HepG2 (cell line): ENCODE data around the gene ZNF414. TPM values are rescaled to one million over a fixed set of nuclear protein-coding genes. Genes with fewer than 3 reads are reported as not detected.

Experiments
- ATAC-seq: fragments of 200-7000 bp; cut with Tn5 transposase; 3 replicates; pipeline ENCODE4 v1.9.1; 2020; ENCODE audit warnings: mild to moderate bottlenecking, moderate library complexity
- BruUV-seq: library from RNA; stranded (reverse); fragments of 400-500 nt; replicated peaks from 2 replicates; lab custom pipeline; 2021; lab: Mats Ljungman, UMichigan
- CTCF ChIA-PET: fragments of 300-600 bp; formaldehyde crosslinking; extraction: SDS; loops from one replicate; lab custom pipeline; 2021; ENCODE audit warnings: low total read pairs, inconsistent platforms, low intra/inter-chr PET ratio; lab: Yijun Ruan, JAX
- POLR2A ChIA-PET: fragments of 350-600 bp; sonication (Branson Sonifier 250); formaldehyde crosslinking; loops from one replicate; lab custom pipeline; 2020; ENCODE audit warnings: antibody characterized with exemption, inconsistent platforms; lab: Yijun Ruan, JAX
- DNase-seq: peaks from one replicate; pipeline ENCODE4 v3.0.0-alpha.2; 2015; ENCODE audit warnings: low spot score
- FAIRE-seq: peaks from 3 replicates; lab custom pipeline; 2011; peaks lifted over from hg19 to GRCh38; lab: Jason Lieb, UNC
- H2AFZ ChIP-seq: one replicate; pipeline ENCODE4 v1.6.1; 2011; ENCODE audit warnings: low read length, inconsistent platforms
- H3K27ac ChIP-seq: fragments of 300-600 bp; 3 replicates; pipeline ENCODE4 v1.8.0; 2011; ENCODE audit warnings: mixed run types, mild to moderate bottlenecking, mixed read lengths, low read length, inconsistent platforms; ENCODE audit not compliant: insufficient read depth; ENCODE audit errors: extremely low read length
- H3K27me3 ChIP-seq, 2 experiments: fragments of 200-600 bp in 1 of 2; 2 replicates in 1 of 2; 3 replicates in 1 of 2; pipeline versions ENCODE4 v1.6.0 to v1.8.0; 2011; ENCODE audit warnings: low read length in 2 of 2, mild to moderate bottlenecking in 2 of 2, moderate library complexity in 2 of 2, inconsistent platforms in 1 of 2; ENCODE audit not compliant: insufficient read depth in 2 of 2, control insufficient read depth in 1 of 2
- H3K36me3 ChIP-seq, 2 experiments: fragments of 200-600 bp in 1 of 2; replicated peaks in 1 of 2; 2 replicates in 1 of 2; 3 replicates in 1 of 2; pipeline versions ENCODE4 v1.5.1 to v1.8.0; 2011; ENCODE audit warnings: low read length in 2 of 2, inconsistent platforms in 1 of 2; ENCODE audit not compliant: insufficient read depth in 2 of 2, control insufficient read depth in 1 of 2
- H3K4me1 ChIP-seq: 2 replicates; pipeline ENCODE4 v1.5.1; 2012; ENCODE audit warnings: low read length, inconsistent platforms; ENCODE audit not compliant: insufficient read depth
- H3K4me2 ChIP-seq: 2 replicates; pipeline ENCODE4 v1.6.0; 2011; ENCODE audit warnings: low read depth, low read length, inconsistent platforms
- H3K4me3 ChIP-seq, 3 experiments: fragments of 200-600 bp in 1 of 3; sonication (generic), shearing (Covaris generic) in 1 of 3; replicated peaks in 1 of 3; 2 replicates each; pipeline ENCODE4 v1.5.1; 2011 to 2016; ENCODE audit warnings: low read length in 3 of 3, inconsistent platforms in 2 of 3, low read depth in 2 of 3, mild to moderate bottlenecking in 2 of 3, control low read depth in 1 of 3, mixed read lengths in 1 of 3; ENCODE audit not compliant: insufficient read depth in 1 of 3
- H3K79me2 ChIP-seq: one replicate; pipeline ENCODE4 v1.6.1; 2011; ENCODE audit warnings: low read length, inconsistent platforms; ENCODE audit not compliant: insufficient read depth
- H3K9ac ChIP-seq: 2 replicates; pipeline ENCODE4 v1.6.0; 2011; ENCODE audit warnings: mild to moderate bottlenecking, low read depth, low read length, inconsistent platforms; ENCODE audit not compliant: insufficient read depth
- H3K9me3 ChIP-seq: 2 replicates; pipeline ENCODE4 v1.5.1; 2012; ENCODE audit warnings: mild to moderate bottlenecking, low read length
- H4K20me1 ChIP-seq: 2 replicates; pipeline ENCODE4 v1.6.0; 2011; ENCODE audit warnings: inconsistent platforms, mild to moderate bottlenecking, low read length, moderate library complexity; ENCODE audit not compliant: insufficient read depth
- AGO1 ChIP-seq: fragments of 200-400 bp; formaldehyde crosslinking; IDR thresholded peaks from 2 replicates; pipeline ENCODE4 v1.6.1; 2017; ENCODE audit warnings: mild to moderate bottlenecking, low read depth, low read length, moderate library complexity; ENCODE audit not compliant: poor library complexity, severe bottlenecking
- ARNT ChIP-seq: fragments of 450-650 bp; IDR thresholded peaks from 2 replicates; pipeline ENCODE4 v1.6.1; 2017
- ASH2L ChIP-seq: fragments of 300-600, 200-600 bp; sonication (generic); IDR thresholded peaks from 2 replicates; pipeline ENCODE4 v1.7.0; 2017; ENCODE audit warnings: low read depth, mild to moderate bottlenecking, moderate library complexity, mixed read lengths, low read length; ENCODE audit not compliant: insufficient read length
- CBX2 ChIP-seq, 2 experiments: fragments of 200-600 bp in 1 of 2; sonication (generic); formaldehyde crosslinking in 1 of 2; IDR thresholded peaks; 2 replicates each; pipeline versions ENCODE4 v1.7.0 to v1.8.1; 2018 to 2022; ENCODE audit warnings: low read depth in 2 of 2, low read length in 1 of 2, mild to moderate bottlenecking in 1 of 2, missing genetic modification reagents in 1 of 2
- FLYWCH1 ChIP-seq: sonication (generic); formaldehyde crosslinking; IDR thresholded peaks from 2 replicates; pipeline ENCODE4 v1.8.1; 2023; ENCODE audit warnings: mild to moderate bottlenecking, missing genetic modification reagents
- FOSL1 ChIP-seq: sonication (generic); formaldehyde crosslinking; IDR thresholded peaks from 2 replicates; pipeline ENCODE4 v1.9.0; 2021; ENCODE audit warnings: missing genetic modification reagents, borderline replicate concordance
- FOXC1 ChIP-seq: sonication (generic); formaldehyde crosslinking; IDR thresholded peaks from 2 replicates; pipeline ENCODE4 v1.8.0; 2022; ENCODE audit warnings: mild to moderate bottlenecking, missing genetic modification reagents, borderline replicate concordance
- FOXM1 ChIP-seq: sonication (generic); formaldehyde crosslinking; IDR thresholded peaks from 2 replicates; pipeline ENCODE4 v1.5.0; 2020; ENCODE audit warnings: missing genetic modification reagents
- MED8 ChIP-seq: sonication (generic); formaldehyde crosslinking; IDR thresholded peaks from 2 replicates; pipeline ENCODE4 v1.8.1; 2023; ENCODE audit warnings: mild to moderate bottlenecking, missing genetic modification reagents; ENCODE audit not compliant: insufficient replicate concordance
- SP140L ChIP-seq: sonication (generic); formaldehyde crosslinking; IDR thresholded peaks from 2 replicates; pipeline ENCODE4 v1.4.0; 2020; ENCODE audit warnings: missing genetic modification reagents, borderline replicate concordance
- SPEN ChIP-seq: sonication (generic); formaldehyde crosslinking; IDR thresholded peaks from 2 replicates; pipeline ENCODE4 v1.5.1; 2020; ENCODE audit warnings: low read depth, mild to moderate bottlenecking, missing genetic modification reagents
- SRSF9 ChIP-seq: fragments of 200-400 bp; formaldehyde crosslinking; IDR thresholded peaks from 2 replicates; pipeline ENCODE4 v1.6.1; 2018; ENCODE audit warnings: borderline replicate concordance, mild to moderate bottlenecking, low read depth, low read length; ENCODE audit not compliant: insufficient read depth, poor library complexity, severe bottlenecking
- TEAD3 ChIP-seq: optimal IDR thresholded peaks from 2 replicates; pipeline ENCODE3; 2016; ENCODE audit warnings: borderline replicate concordance
- ZNF83 ChIP-seq: sonication (generic); formaldehyde crosslinking; IDR thresholded peaks from 2 replicates; pipeline ENCODE4 v1.4.0; 2020; ENCODE audit warnings: missing genetic modification reagents, mild to moderate bottlenecking, borderline replicate concordance
- ZNF878 ChIP-seq: sonication (generic); formaldehyde crosslinking; IDR thresholded peaks from 2 replicates; pipeline ENCODE4 v1.8.1; 2023; ENCODE audit warnings: mild to moderate bottlenecking, missing genetic modification reagents, moderate library complexity
- WGBS: methylation state at CpG from one replicate; pipeline ENCODE4 v1.1.6; 2017; ENCODE audit warnings: low lambda C conversion rate; 5-methylcytosine and 5-hydroxymethylcytosine counted together
- in situ Hi-C: cut with HindIII; loops from 2 replicates; pipeline ENCODE4 v1.10.0; 2017; ENCODE audit warnings: low pct_unique_long_range_greater_than_20kb; ENCODE audit not compliant: extremely low pct_ligation_motif_present
- intact Hi-C: fragments of 100-400 bp; cut with micrococcal nuclease; formaldehyde crosslinking; loops from one replicate; pipeline ENCODE4 v1.10.0; 2022; ENCODE audit not compliant: unreplicated experiment
- polyA plus RNA-seq, 8 experiments: library from polyadenylated mRNA; depleted of rRNA in 3 of 8; stranded (reverse) in 7 of 8; unstranded in 1 of 8; fragments of >200 nt; fragmentation: Illumina TruSeq in 4 of 8; extraction: Trizol in 4 of 8; gene quantifications; 2 replicates each; pipeline versions ENCODE4 v1.2.1 to v1.2.3, GENCODE V29; 2011 to 2016; ENCODE audit warnings: low read depth in 4 of 8, missing spikeins in 1 of 8, mixed read lengths in 1 of 8; ENCODE audit not compliant: insufficient read depth in 1 of 8
- total RNA-seq, 5 experiments: library from RNA; depleted of rRNA; stranded (reverse); fragments of >200 nt; fragmentation: Illumina TruSeq; extraction: Trizol; gene quantifications; 2 replicates each; pipeline ENCODE4 v1.2.3, GENCODE V29; 2016; ENCODE audit warnings: low read depth in 1 of 5
- TF ChIP-seq, protein P1 (sequence below): sonication (generic); formaldehyde crosslinking; IDR thresholded peaks from 2 replicates; pipeline ENCODE4 v1.4.0; 2020; ENCODE audit warnings: missing genetic modification reagents
- TF ChIP-seq, protein P2 (sequence below): sonication (generic); formaldehyde crosslinking; IDR thresholded peaks from 2 replicates; pipeline ENCODE4 v1.8.0; 2022; ENCODE audit warnings: mild to moderate bottlenecking, missing genetic modification reagents, moderate library complexity
- TF ChIP-seq, protein P3 (sequence below): sonication (generic); formaldehyde crosslinking; IDR thresholded peaks from 2 replicates; pipeline ENCODE4 v1.9.0; 2021; ENCODE audit warnings: missing genetic modification reagents, borderline replicate concordance
- TF ChIP-seq, protein P4 (sequence below): sonication (generic); formaldehyde crosslinking; IDR thresholded peaks from 2 replicates; pipeline ENCODE4 v1.4.0; 2020; ENCODE audit warnings: missing genetic modification reagents, borderline replicate concordance

Gene ZNF414
- total and polyA plus RNA-seq, 2 of the 13 experiments (the other 11 are each of a cell fraction or from before 2014, with no cell fraction given), result 2.5 to 4.0 TPM

DNA sequence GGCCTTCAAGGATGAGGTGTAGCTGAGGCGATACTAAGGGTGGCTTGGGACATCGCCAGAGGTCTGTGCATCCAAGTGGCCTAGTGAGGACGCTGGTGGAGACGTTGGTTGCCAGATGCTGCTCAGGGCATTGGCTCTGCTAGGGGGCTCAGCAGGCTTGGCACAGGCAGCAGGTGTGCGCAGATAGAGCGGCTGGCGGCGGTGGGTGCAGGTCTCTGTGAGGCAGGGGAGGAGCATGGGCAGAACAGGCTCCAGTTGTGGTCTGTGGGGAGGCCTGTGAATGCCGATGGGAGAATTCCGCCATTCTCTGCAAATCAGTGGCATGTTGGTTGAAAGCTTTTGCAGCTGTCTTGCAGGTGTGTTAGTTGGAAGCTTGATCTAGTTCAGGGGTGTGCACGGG lies 32.8 kb downstream of the ZNF414 start:
- no peak overlapping the region for H2AFZ ChIP-seq
- no peak for ATAC-seq
- H3K9ac ChIP-seq, result no peak overlapping the region
- POLR2A ChIA-PET, result no interaction called here
- no peak overlapping the region for H3K4me3 ChIP-seq
- WGBS, result 100% methylated on average over 11 of the region's 11 CpGs
- H3K79me2 ChIP-seq, result peaks cover 42% of the 10 kb centered on the region
- no peak overlapping the region for H3K27ac ChIP-seq
- BruUV-seq, result no TSS peak
- H3K36me3 ChIP-seq, result peaks cover 49 to 83% of the 10 kb centered on the region in 2 experiments
- H4K20me1 ChIP-seq, result peaks cover 53% of the 10 kb centered on the region
- no peak for DNase-seq
- TF ChIP-seq FOXC1 (CRISPR knock-in tag) (no peak), FOXM1 (CRISPR knock-in tag) (no peak), ZNF878 (CRISPR knock-in tag) (no peak), TEAD3 (no peak), ASH2L (no peak), SRSF9 (no peak), ARNT (no peak), SPEN (CRISPR knock-in tag) (no peak), MED8 (no peak), ZNF83 (no peak), FOSL1 (CRISPR knock-in tag) (no peak), SP140L (CRISPR knock-in tag) (no peak), CBX2 (IDR thresholded peaks at IDR 0.05; ENCODE audit: low read depth, low read length) (no peak), CBX2 (CRISPR knock-in tag; IDR thresholded peaks at IDR 0.05; ENCODE audit: low read depth) (no peak), FLYWCH1 (CRISPR knock-in tag) (no peak), AGO1 (no peak)
- TF ChIP-seq, protein P1, sequence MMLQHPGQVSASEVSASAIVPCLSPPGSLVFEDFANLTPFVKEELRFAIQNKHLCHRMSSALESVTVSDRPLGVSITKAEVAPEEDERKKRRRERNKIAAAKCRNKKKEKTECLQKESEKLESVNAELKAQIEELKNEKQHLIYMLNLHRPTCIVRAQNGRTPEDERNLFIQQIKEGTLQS (CRISPR knock-in tag), result no peak
- TF ChIP-seq, protein P2, sequence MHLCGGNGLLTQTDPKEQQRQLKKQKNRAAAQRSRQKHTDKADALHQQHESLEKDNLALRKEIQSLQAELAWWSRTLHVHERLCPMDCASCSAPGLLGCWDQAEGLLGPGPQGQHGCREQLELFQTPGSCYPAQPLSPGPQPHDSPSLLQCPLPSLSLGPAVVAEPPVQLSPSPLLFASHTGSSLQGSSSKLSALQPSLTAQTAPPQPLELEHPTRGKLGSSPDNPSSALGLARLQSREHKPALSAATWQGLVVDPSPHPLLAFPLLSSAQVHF (CRISPR knock-in tag), result no peak
- TF ChIP-seq, protein P3, sequence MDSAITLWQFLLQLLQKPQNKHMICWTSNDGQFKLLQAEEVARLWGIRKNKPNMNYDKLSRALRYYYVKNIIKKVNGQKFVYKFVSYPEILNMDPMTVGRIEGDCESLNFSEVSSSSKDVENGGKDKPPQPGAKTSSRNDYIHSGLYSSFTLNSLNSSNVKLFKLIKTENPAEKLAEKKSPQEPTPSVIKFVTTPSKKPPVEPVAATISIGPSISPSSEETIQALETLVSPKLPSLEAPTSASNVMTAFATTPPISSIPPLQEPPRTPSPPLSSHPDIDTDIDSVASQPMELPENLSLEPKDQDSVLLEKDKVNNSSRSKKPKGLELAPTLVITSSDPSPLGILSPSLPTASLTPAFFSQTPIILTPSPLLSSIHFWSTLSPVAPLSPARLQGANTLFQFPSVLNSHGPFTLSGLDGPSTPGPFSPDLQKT, result no peak
- TF ChIP-seq, protein P4, sequence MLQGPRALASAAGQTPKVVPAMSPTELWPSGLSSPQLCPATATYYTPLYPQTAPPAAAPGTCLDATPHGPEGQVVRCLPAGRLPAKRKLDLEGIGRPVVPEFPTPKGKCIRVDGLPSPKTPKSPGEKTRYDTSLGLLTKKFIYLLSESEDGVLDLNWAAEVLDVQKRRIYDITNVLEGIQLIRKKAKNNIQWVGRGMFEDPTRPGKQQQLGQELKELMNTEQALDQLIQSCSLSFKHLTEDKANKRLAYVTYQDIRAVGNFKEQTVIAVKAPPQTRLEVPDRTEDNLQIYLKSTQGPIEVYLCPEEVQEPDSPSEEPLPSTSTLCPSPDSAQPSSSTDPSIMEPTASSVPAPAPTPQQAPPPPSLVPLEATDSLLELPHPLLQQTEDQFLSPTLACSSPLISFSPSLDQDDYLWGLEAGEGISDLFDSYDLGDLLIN (CRISPR knock-in tag), result no peak
- intact Hi-C loops, result no loop called here
- in situ Hi-C loops, result no loop called here
- no peak overlapping the region for H3K4me2 ChIP-seq
- H3K4me1 ChIP-seq, result no peaks in the 10 kb centered on the region
- H3K9me3 ChIP-seq, result no peaks in the 10 kb centered on the region
- CTCF ChIA-PET, result no interaction called here
- FAIRE-seq, result no peak
- H3K27me3 ChIP-seq, result no peaks in the 10 kb centered on the region
